Measurements from ENCODE around the gene ZNF747. TPM values are rescaled to one million over a fixed set of nuclear protein-coding genes. Genes with fewer than 3 reads are reported as not detected.

The ZNF747 gene
- total RNA-seq, 1 experiment from 2014 or later, result 10.9 TPM

DNA sequence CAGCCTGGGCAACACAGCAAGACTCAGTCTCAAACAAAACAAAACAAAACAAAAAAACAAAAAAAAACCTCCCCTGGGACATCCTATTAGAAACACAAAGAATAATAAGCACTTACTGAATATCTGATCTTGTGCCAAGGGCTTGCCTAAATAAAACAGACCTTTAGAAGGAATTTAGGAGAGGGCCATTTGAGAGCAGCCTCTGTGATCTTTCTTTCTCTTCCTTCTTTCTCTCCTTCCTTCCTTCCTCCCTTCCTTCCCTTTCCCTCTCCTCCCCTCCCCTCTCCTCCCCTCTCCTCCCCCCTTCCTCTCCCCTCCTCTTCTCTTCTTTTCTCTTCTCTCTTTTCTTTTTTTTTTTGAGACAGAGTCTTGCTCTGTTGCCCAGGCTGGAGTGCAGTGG is 49.8 kb downstream of the ZNF747 start:
- in situ Hi-C loops (cut with HindIII; ENCODE audit: low pct_unique_long_range_greater_than_20kb, low sequenced_read_pairs) (no loop called here), intact Hi-C loops (cut with micrococcal nuclease; ENCODE audit: unreplicated experiment) (no loop called here)
- TF ChIP-seq SIN3A (IDR thresholded peaks at IDR 0.05; ENCODE audit: borderline replicate concordance, insufficient read depth, low read depth, low read length) (no peak), POLR2AphosphoS5 (IDR thresholded peaks at IDR 0.05; ENCODE audit: low read depth, low read length) (no peak), TCF7L2 (IDR thresholded peaks at IDR 0.05; ENCODE audit: low read depth, low read length) (no peak)
- TF ChIP-seq, protein P1, sequence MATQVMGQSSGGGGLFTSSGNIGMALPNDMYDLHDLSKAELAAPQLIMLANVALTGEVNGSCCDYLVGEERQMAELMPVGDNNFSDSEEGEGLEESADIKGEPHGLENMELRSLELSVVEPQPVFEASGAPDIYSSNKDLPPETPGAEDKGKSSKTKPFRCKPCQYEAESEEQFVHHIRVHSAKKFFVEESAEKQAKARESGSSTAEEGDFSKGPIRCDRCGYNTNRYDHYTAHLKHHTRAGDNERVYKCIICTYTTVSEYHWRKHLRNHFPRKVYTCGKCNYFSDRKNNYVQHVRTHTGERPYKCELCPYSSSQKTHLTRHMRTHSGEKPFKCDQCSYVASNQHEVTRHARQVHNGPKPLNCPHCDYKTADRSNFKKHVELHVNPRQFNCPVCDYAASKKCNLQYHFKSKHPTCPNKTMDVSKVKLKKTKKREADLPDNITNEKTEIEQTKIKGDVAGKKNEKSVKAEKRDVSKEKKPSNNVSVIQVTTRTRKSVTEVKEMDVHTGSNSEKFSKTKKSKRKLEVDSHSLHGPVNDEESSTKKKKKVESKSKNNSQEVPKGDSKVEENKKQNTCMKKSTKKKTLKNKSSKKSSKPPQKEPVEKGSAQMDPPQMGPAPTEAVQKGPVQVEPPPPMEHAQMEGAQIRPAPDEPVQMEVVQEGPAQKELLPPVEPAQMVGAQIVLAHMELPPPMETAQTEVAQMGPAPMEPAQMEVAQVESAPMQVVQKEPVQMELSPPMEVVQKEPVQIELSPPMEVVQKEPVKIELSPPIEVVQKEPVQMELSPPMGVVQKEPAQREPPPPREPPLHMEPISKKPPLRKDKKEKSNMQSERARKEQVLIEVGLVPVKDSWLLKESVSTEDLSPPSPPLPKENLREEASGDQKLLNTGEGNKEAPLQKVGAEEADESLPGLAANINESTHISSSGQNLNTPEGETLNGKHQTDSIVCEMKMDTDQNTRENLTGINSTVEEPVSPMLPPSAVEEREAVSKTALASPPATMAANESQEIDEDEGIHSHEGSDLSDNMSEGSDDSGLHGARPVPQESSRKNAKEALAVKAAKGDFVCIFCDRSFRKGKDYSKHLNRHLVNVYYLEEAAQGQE (IDR thresholded peaks at IDR 0.05; ENCODE audit: insufficient read depth in 1 of 2, low read depth in 2 of 2, low read length in 1 of 2), result no peak
- TF ChIP-seq, protein P2, sequence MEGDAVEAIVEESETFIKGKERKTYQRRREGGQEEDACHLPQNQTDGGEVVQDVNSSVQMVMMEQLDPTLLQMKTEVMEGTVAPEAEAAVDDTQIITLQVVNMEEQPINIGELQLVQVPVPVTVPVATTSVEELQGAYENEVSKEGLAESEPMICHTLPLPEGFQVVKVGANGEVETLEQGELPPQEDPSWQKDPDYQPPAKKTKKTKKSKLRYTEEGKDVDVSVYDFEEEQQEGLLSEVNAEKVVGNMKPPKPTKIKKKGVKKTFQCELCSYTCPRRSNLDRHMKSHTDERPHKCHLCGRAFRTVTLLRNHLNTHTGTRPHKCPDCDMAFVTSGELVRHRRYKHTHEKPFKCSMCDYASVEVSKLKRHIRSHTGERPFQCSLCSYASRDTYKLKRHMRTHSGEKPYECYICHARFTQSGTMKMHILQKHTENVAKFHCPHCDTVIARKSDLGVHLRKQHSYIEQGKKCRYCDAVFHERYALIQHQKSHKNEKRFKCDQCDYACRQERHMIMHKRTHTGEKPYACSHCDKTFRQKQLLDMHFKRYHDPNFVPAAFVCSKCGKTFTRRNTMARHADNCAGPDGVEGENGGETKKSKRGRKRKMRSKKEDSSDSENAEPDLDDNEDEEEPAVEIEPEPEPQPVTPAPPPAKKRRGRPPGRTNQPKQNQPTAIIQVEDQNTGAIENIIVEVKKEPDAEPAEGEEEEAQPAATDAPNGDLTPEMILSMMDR (IDR thresholded peaks at IDR 0.05), result no peak
- Histone ChIP-seq H3K9me3 (ENCODE audit: control insufficient read depth, insufficient read depth, low read depth, low read length) (no peaks in the 10 kb centered on the region), H3K36me3 (ENCODE audit: control insufficient read depth, insufficient read depth, low read length) (no peaks in the 10 kb centered on the region), H3K27me3 (ENCODE audit: control insufficient read depth, insufficient read depth, low read length) (no peaks in the 10 kb centered on the region), H3K4me1 (ENCODE audit: control insufficient read depth, insufficient read depth, low read length) (no peaks in the 10 kb centered on the region), H3K27ac (ENCODE audit: low read length) (no peak overlapping the region), H3K4me3 (ENCODE audit: low read depth in 2 of 2, low read length in 2 of 2) (no peak overlapping the region)
- ChIA-PET CTCF (no interaction called here), POLR2A (no interaction called here)
- DNase-seq (ENCODE audit: low read depth, low spot score), result no peak
- ATAC-seq, result no peak
- no TSS peak for BruUV-seq (replicated peaks)

DNA sequence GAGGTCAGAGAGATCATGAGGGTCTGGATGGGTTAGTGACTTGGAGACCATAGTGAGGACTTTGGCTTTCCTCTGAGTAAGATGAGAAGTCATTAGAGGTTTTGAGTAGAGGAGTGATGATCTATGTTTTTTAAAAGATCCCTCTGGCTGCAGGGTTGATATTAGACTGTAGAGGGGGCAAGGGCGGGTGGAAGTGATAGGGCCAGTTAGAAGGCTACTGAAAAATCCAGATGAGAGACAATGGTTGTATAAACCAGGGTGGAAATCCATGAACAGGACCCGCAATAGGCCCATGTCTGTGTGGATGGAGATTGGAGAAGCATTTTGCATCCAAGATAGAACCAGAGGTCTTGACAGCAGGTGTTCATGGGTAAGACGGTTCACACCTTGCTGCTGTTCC is 52.3 kb downstream of the ZNF747 start:
- no peaks in the 10 kb centered on the region for H3K27me3 ChIP-seq (ENCODE audit: control insufficient read depth, insufficient read depth, low read length)
- intact Hi-C loops (cut with micrococcal nuclease; ENCODE audit: unreplicated experiment) (no loop called here), in situ Hi-C loops (cut with HindIII; ENCODE audit: low pct_unique_long_range_greater_than_20kb, low sequenced_read_pairs) (no loop called here)
- no TSS peak for BruUV-seq (replicated peaks)
- no peaks in the 10 kb centered on the region for H3K4me1 ChIP-seq (ENCODE audit: control insufficient read depth, insufficient read depth, low read length)
- H3K4me3 ChIP-seq (ENCODE audit: low read depth in 2 of 2, low read length in 2 of 2), result no peak overlapping the region
- H3K27ac ChIP-seq (ENCODE audit: low read length), result no peak overlapping the region
- ATAC-seq (no peak), DNase-seq (ENCODE audit: low read depth, low spot score) (no peak)
- POLR2A ChIA-PET, result no interaction called here
- H3K36me3 ChIP-seq (ENCODE audit: control insufficient read depth, insufficient read depth, low read length), result no peaks in the 10 kb centered on the region
- CTCF ChIA-PET, result no interaction called here
- TF ChIP-seq, protein P1 (IDR thresholded peaks at IDR 0.05; ENCODE audit: insufficient read depth in 1 of 2, low read depth in 2 of 2, low read length in 1 of 2), result no peak
- no peak for TF ChIP-seq TCF7L2 (IDR thresholded peaks at IDR 0.05; ENCODE audit: low read depth, low read length)
- TF ChIP-seq, protein P2 (IDR thresholded peaks at IDR 0.05), result no peak
- TF ChIP-seq POLR2AphosphoS5 (IDR thresholded peaks at IDR 0.05; ENCODE audit: low read depth, low read length), result no peak
- TF ChIP-seq SIN3A (IDR thresholded peaks at IDR 0.05; ENCODE audit: borderline replicate concordance, insufficient read depth, low read depth, low read length), result no peak
- no peaks in the 10 kb centered on the region for H3K9me3 ChIP-seq (ENCODE audit: control insufficient read depth, insufficient read depth, low read depth, low read length)
